Neutrophil (primary cell): ENCODE results near the gene RMC1.

Experiments
- H3K27ac ChIP-seq: fragments of 200-600 bp; sonication (generic); 2 replicates; pipeline ENCODE4 v1.5.1; 2016; ENCODE audit warnings: mild to moderate bottlenecking, moderate library complexity
- H3K27me3 ChIP-seq: fragments of 200-600 bp; sonication (generic); 2 replicates; pipeline ENCODE4 v1.6.0; 2016; ENCODE audit warnings: mild to moderate bottlenecking
- H3K36me3 ChIP-seq: fragments of 200-600 bp; sonication (generic); 2 replicates; pipeline ENCODE4 v1.5.1; 2017
- H3K4me1 ChIP-seq, 2 experiments: fragments of 200-600 bp in 1 of 2; sonication (generic) in 1 of 2; 1 replicate in 1 of 2; 2 replicates in 1 of 2; pipeline versions ENCODE4 v1.5.1 to v1.6.1; 2013 to 2016; ENCODE audit warnings: low read depth in 1 of 2, low read length in 1 of 2, mild to moderate bottlenecking in 1 of 2, moderate library complexity in 1 of 2; ENCODE audit not compliant: control insufficient read depth in 1 of 2, insufficient read depth in 1 of 2
- H3K4me3 ChIP-seq, 2 experiments: fragments of 200-600 bp in 1 of 2; sonication (generic) in 1 of 2; 1 replicate in 1 of 2; 2 replicates in 1 of 2; pipeline ENCODE4 v1.5.1; 2013 to 2016; ENCODE audit warnings: low read depth in 1 of 2, low read length in 1 of 2, mild to moderate bottlenecking in 1 of 2, moderate library complexity in 1 of 2
- H3K9me3 ChIP-seq: fragments of 200-600 bp; sonication (generic); 2 replicates; pipeline ENCODE4 v1.5.1; 2016
- CTCF ChIP-seq: fragments of 200-600 bp; sonication (generic); IDR thresholded peaks from 2 replicates; pipeline ENCODE4 v1.5.1; 2016; ENCODE audit warnings: antibody characterized with exemption

RMC1 gene

GRCh38 chr18:23565916-23566547 is 62.7 kb downstream of the RMC1 start:
- H3K27me3 ChIP-seq, result no peaks in the 10 kb centered on the region
- no peaks in the 10 kb centered on the region for H3K4me1 ChIP-seq
- H3K36me3 ChIP-seq, result peaks cover 53% of the 10 kb centered on the region
- H3K9me3 ChIP-seq, result no peaks in the 10 kb centered on the region
- H3K4me3 ChIP-seq, result no peak overlapping the region
- TF ChIP-seq CTCF, result no peak
- no peak overlapping the region for H3K27ac ChIP-seq

- Histone ChIP-seq H3K4me3 (no peak overlapping the region), H3K4me1 (no peaks in the 10 kb centered on the region), H3K27ac (no peak overlapping the region), H3K9me3 (no peaks in the 10 kb centered on the region), H3K36me3 (peaks cover 56% of the 10 kb centered on the region), H3K27me3 (no peaks in the 10 kb centered on the region)
- no peak for TF ChIP-seq CTCF
Measured at GRCh38 chr18:23567671-23568070, 64.4 kb downstream of the RMC1 start.

- no peak overlapping the region for H3K4me3 ChIP-seq
- H3K27ac ChIP-seq, result no peak overlapping the region
- H3K27me3 ChIP-seq, result no peaks in the 10 kb centered on the region
- peaks cover 3 to 4% of the 10 kb centered on the region in 2 experiments for H3K4me1 ChIP-seq
- TF ChIP-seq CTCF, result no peak
- peaks cover 57% of the 10 kb centered on the region for H3K36me3 ChIP-seq
- no peaks in the 10 kb centered on the region for H3K9me3 ChIP-seq
Measured at GRCh38 chr18:23568281-23569138, 65.2 kb downstream of the RMC1 start.

- Histone ChIP-seq H3K27me3 (no peaks in the 10 kb centered on the region), H3K4me1 (peaks cover 13 to 14% of the 10 kb centered on the region in 2 experiments), H3K4me3 (no peak overlapping the region), H3K27ac (no peak overlapping the region), H3K9me3 (no peaks in the 10 kb centered on the region), H3K36me3 (peaks cover 51% of the 10 kb centered on the region)
- no peak for TF ChIP-seq CTCF
Measured at GRCh38 chr18:23569299-23570063, 66.2 kb downstream of the RMC1 start.

GRCh38 chr18:23570912-23571504 is 67.7 kb downstream of the RMC1 start:
- H3K27me3 ChIP-seq, result no peaks in the 10 kb centered on the region
- no peak for TF ChIP-seq CTCF
- peaks cover 13 to 15% of the 10 kb centered on the region in 2 experiments for H3K4me1 ChIP-seq
- no peak overlapping the region for H3K4me3 ChIP-seq
- H3K27ac ChIP-seq, result no peak overlapping the region
- peaks cover 50% of the 10 kb centered on the region for H3K36me3 ChIP-seq
- no peaks in the 10 kb centered on the region for H3K9me3 ChIP-seq
